K562 (cell line): ENCODE data around the gene STARD6. TPM values are rescaled to one million over a fixed set of nuclear protein-coding genes. Genes with fewer than 3 reads are reported as not detected.

Experiments used
- ATAC-seq: fragments of 200-7000 bp; cut with Tn5 transposase; 3 replicates; pipeline ENCODE4 v1.9.1; 2020; ENCODE audit warnings: moderate library complexity
- BruUV-seq: library from RNA; stranded (reverse); fragments of 400-500 nt; replicated peaks from 2 replicates; lab custom pipeline; 2021; lab: Mats Ljungman, UMichigan
- CTCF ChIA-PET: fragments of 300-600 bp; formaldehyde crosslinking; extraction: SDS; loops from one replicate; lab custom pipeline; 2021; ENCODE audit warnings: low intra/inter-chr PET ratio; lab: Yijun Ruan, JAX
- POLR2A ChIA-PET: fragments of 300-600, 350-650 bp; sonication (Branson Sonifier 250); formaldehyde crosslinking; extraction: SDS; loops from one replicate; lab custom pipeline; 2021; ENCODE audit warnings: antibody characterized with exemption, inconsistent platforms; lab: Yijun Ruan, JAX
- DNase-seq, 4 experiments: peaks; one replicate each; pipeline versions ENCODE4 v3.0.0 to v3.0.0-alpha.2; 2011 to 2018; ENCODE audit warnings: low spot score in 3 of 4, mixed read lengths in 3 of 4; ENCODE audit errors: extremely low read depth in 1 of 4
- FAIRE-seq: peaks from 2 replicates; lab custom pipeline; 2011; peaks lifted over from hg19 to GRCh38; lab: Jason Lieb, UNC
- H2AFZ ChIP-seq: 2 replicates; pipeline ENCODE4 v1.6.0; 2011; ENCODE audit warnings: low read depth, low read length, control low read depth, inconsistent platforms
- H3K27ac ChIP-seq: fragments of 200-600 bp; 3 replicates; pipeline ENCODE4 v1.8.0; 2011; ENCODE audit warnings: low read depth, mild to moderate bottlenecking, control low read depth, inconsistent platforms, low read length, moderate library complexity, mixed read lengths; ENCODE audit errors: extremely low read depth
- H3K27me3 ChIP-seq, 2 experiments: fragments of 300-600 bp in 1 of 2; 2 replicates in 1 of 2; 3 replicates in 1 of 2; pipeline versions ENCODE4 v1.6.0 to v1.8.0; 2011; ENCODE audit warnings: inconsistent platforms in 2 of 2, low read length in 2 of 2, mild to moderate bottlenecking in 1 of 2, mixed read lengths in 1 of 2, moderate library complexity in 1 of 2; ENCODE audit not compliant: control insufficient read depth in 2 of 2, insufficient read depth in 2 of 2
- H3K36me3 ChIP-seq: fragments of 300-600 bp; 3 replicates; pipeline ENCODE4 v1.8.0; 2011; ENCODE audit warnings: mild to moderate bottlenecking, low read length, inconsistent platforms; ENCODE audit not compliant: control insufficient read depth, insufficient read depth
- H3K4me1 ChIP-seq, 2 experiments: fragments of 200-600 bp in 1 of 2; replicated peaks in 1 of 2; 2 replicates in 1 of 2; 3 replicates in 1 of 2; pipeline versions ENCODE4 v1.5.1 to v1.8.0; 2011; ENCODE audit warnings: inconsistent platforms in 2 of 2, low read length in 2 of 2, mild to moderate bottlenecking in 1 of 2, mixed read lengths in 1 of 2, moderate library complexity in 1 of 2; ENCODE audit not compliant: control insufficient read depth in 2 of 2, insufficient read depth in 2 of 2
- H3K4me2 ChIP-seq: 2 replicates; pipeline ENCODE4 v1.6.1; 2011; ENCODE audit warnings: low read length, control low read depth, inconsistent platforms, mixed read lengths; ENCODE audit not compliant: insufficient read depth
- H3K4me3 ChIP-seq: fragments of 200-600 bp; sonication (generic), shearing (Covaris generic); 2 replicates; pipeline ENCODE4 v1.5.1; 2016; ENCODE audit warnings: control low read depth, inconsistent platforms
- H3K79me2 ChIP-seq: fragments of 200-600 bp; 3 replicates; pipeline ENCODE4 v1.8.0; 2011; ENCODE audit warnings: low read length, inconsistent platforms; ENCODE audit not compliant: control insufficient read depth, insufficient read depth
- H3K9ac ChIP-seq, 2 experiments: 2 replicates each; pipeline versions ENCODE4 v1.6.0 to v1.6.1; 2011; ENCODE audit warnings: low read depth in 2 of 2, low read length in 2 of 2, control low read depth in 1 of 2, inconsistent platforms in 1 of 2, mild to moderate bottlenecking in 1 of 2, mixed read lengths in 1 of 2; ENCODE audit not compliant: insufficient read depth in 1 of 2
- H3K9me1 ChIP-seq: one replicate; pipeline ENCODE4 v1.6.0; 2011; ENCODE audit warnings: inconsistent platforms, mild to moderate bottlenecking, low read length, moderate library complexity; ENCODE audit not compliant: control insufficient read depth, insufficient read depth
- H3K9me3 ChIP-seq: replicated peaks from 2 replicates; pipeline ENCODE4 v1.5.1; 2011; ENCODE audit warnings: low read depth, low read length, inconsistent platforms; ENCODE audit not compliant: control insufficient read depth, insufficient read depth
- H4K20me1 ChIP-seq: replicated peaks from 2 replicates; pipeline ENCODE4 v1.6.1; 2011; ENCODE audit warnings: low read length, inconsistent platforms, mixed read lengths; ENCODE audit not compliant: control insufficient read depth, insufficient read depth
- CCNT2 ChIP-seq: IDR thresholded peaks from 2 replicates; pipeline ENCODE4 v1.6.1; 2011; ENCODE audit warnings: borderline replicate concordance, low read depth, mild to moderate bottlenecking, moderate library complexity, mixed read lengths, low read length; ENCODE audit not compliant: insufficient read length; ENCODE audit errors: extremely low read depth
- HNRNPUL1 ChIP-seq: fragments of 200-400 bp; formaldehyde crosslinking; IDR thresholded peaks from 2 replicates; pipeline ENCODE4 v1.6.1; 2017; ENCODE audit warnings: low read length
- KAT7 ChIP-seq: sonication (generic); formaldehyde crosslinking; IDR thresholded peaks from 2 replicates; pipeline ENCODE4 v1.8.0; 2022; ENCODE audit warnings: missing genetic modification reagents, mild to moderate bottlenecking, borderline replicate concordance
- KLF13 ChIP-seq: fragments of 450-650 bp; IDR thresholded peaks from 2 replicates; pipeline ENCODE4 v1.6.1; 2016; ENCODE audit warnings: missing genetic modification characterization, low read depth, mild to moderate bottlenecking, missing compliant biosample characterization, moderate library complexity, borderline replicate concordance
- PHF21A ChIP-seq: fragments of 450-650 bp; IDR thresholded peaks from 2 replicates; pipeline ENCODE4 v1.6.1; 2017; ENCODE audit warnings: low read depth, borderline replicate concordance
- PHTF2 ChIP-seq: fragments of 250-450 bp; sonication (Bioruptor Pico); IDR thresholded peaks from 2 replicates; pipeline ENCODE4 v1.5.0; 2021; ENCODE audit warnings: mild to moderate bottlenecking
- PRPF4 ChIP-seq: fragments of 200-400 bp; formaldehyde crosslinking; IDR thresholded peaks from one replicate; pipeline ENCODE4 v1.6.1; 2017; ENCODE audit warnings: low read length, low read depth, mild to moderate bottlenecking; ENCODE audit not compliant: insufficient read depth, poor library complexity, severe bottlenecking
- ZEB2 ChIP-seq: fragments of 450-650 bp; IDR thresholded peaks from 2 replicates; pipeline ENCODE4 v1.6.1; 2016
- ZFP1 ChIP-seq: fragments of 450-650 bp; formaldehyde crosslinking; IDR thresholded peaks from 2 replicates; pipeline ENCODE4 v1.4.0; 2020; ENCODE audit warnings: mild to moderate bottlenecking, mixed read lengths
- ZNF197 ChIP-seq: fragments of 200-800 bp; sonication (Bioruptor generic); IDR thresholded peaks from 2 replicates; pipeline ENCODE4 v1.6.1; 2016; ENCODE audit warnings: low read depth, missing genetic modification characterization, missing compliant biosample characterization
- WGBS: fragments of 100-300 bp; shearing (Covaris generic); methylation state at CpG from one replicate; pipeline ENCODE4 v1.1.6; 2016; ENCODE audit warnings: low coverage, mixed read lengths; ENCODE audit not compliant: insufficient coverage; ENCODE audit errors: missing lambda C conversion rate; 5-methylcytosine and 5-hydroxymethylcytosine counted together
- in situ Hi-C: fragments of 300-500 bp; cut with MboI; formaldehyde crosslinking; loops from 4 replicates; pipeline ENCODE4 v1.15.0; 2018; ENCODE audit warnings: inconsistent platforms, mixed read lengths
- intact Hi-C: fragments of 100-400 bp; cut with micrococcal nuclease; formaldehyde crosslinking; loops from 2 replicates; pipeline ENCODE4 v1.14.2; 2022
- polyA plus RNA-seq, 8 experiments: library from polyadenylated mRNA; depleted of rRNA in 4 of 8; stranded (reverse) in 5 of 8; unstranded in 3 of 8; fragments of >200 nt; fragmentation: Nextera tagmentation in 2 of 8; fragmentation: Illumina TruSeq in 1 of 8; extraction: Ambion mirVana in 2 of 8; extraction: Trizol in 1 of 8; gene quantifications; 2 replicates each; pipeline versions ENCODE4 v1.2.1 to v1.2.3, GENCODE V29; 2011 to 2014; ENCODE audit warnings: inconsistent platforms in 1 of 8, missing spikeins in 1 of 8
- total RNA-seq, 7 experiments: library from RNA; depleted of rRNA in 6 of 7; stranded (reverse); fragments of >200 nt in 6 of 7; fragmentation: Illumina TruSeq in 2 of 7; extraction: Trizol in 2 of 7; gene quantifications; 2 replicates each; pipeline versions ENCODE4 v1.2.1 to v1.2.3, GENCODE V29; 2011 to 2021; ENCODE audit warnings: low replicate concordance in 1 of 7
- TF ChIP-seq, protein P1 (sequence below): fragments of 450-650 bp; IDR thresholded peaks from 2 replicates; pipeline ENCODE4 v1.6.1; 2016
- TF ChIP-seq, protein P2 (sequence below): fragments of 250-450 bp; sonication (Bioruptor Pico); IDR thresholded peaks from 2 replicates; pipeline ENCODE4 v1.5.0; 2021
- TF ChIP-seq, protein P3 (sequence below): IDR thresholded peaks from 2 replicates; pipeline ENCODE4 v1.6.1; 2011; ENCODE audit not compliant: insufficient read length; ENCODE audit errors: extremely low read depth
- TF ChIP-seq, protein P4 (sequence below): sonication (generic); formaldehyde crosslinking; IDR thresholded peaks from 2 replicates; pipeline ENCODE4 v1.8.1; 2022; ENCODE audit warnings: missing genetic modification reagents

STARD6 gene
- total and polyA plus RNA-seq, 9 of the 15 experiments (the other 6 are each of a cell fraction or from before 2014, with no cell fraction given): 0.11 to 0.15 TPM; not detected in 7

DNA sequence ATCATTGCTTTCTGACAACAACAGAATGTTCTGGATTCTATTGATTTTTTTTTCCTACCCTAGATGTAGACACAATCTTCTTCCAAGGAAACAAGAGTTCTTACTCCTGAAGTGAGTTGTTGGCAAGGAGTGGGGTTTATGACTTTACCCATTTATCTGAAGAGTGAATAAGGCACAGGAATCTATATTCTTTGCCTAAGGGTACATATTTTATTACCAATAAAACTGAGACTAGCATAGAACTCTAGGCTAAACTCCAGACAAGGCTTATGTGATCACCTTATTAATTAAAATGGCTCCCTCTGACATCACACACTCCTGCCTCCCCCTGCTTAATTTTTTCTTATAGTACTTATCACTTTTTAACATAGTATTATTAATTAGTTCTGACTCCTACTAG lies 47.6 kb upstream of the STARD6 start:
- Histone ChIP-seq H3K9ac (no peak overlapping the region), H3K9me1 (no peaks in the 10 kb centered on the region)
- intact Hi-C loops: no loop called here
- no peak for TF ChIP-seq KLF13 (tag)
- no peak for TF ChIP-seq PRPF4
- no peak for TF ChIP-seq ZEB2
- TF ChIP-seq, protein P1, sequence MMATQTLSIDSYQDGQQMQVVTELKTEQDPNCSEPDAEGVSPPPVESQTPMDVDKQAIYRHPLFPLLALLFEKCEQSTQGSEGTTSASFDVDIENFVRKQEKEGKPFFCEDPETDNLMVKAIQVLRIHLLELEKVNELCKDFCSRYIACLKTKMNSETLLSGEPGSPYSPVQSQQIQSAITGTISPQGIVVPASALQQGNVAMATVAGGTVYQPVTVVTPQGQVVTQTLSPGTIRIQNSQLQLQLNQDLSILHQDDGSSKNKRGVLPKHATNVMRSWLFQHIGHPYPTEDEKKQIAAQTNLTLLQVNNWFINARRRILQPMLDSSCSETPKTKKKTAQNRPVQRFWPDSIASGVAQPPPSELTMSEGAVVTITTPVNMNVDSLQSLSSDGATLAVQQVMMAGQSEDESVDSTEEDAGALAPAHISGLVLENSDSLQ: no peak
- TF ChIP-seq, all 486 proteins: peak for 0
- Histone ChIP-seq H3K79me2 (no peaks in the 10 kb centered on the region), H3K27me3 (no peaks in the 10 kb centered on the region), H3K36me3 (no peaks in the 10 kb centered on the region), H3K4me3 (no peak overlapping the region), H2AFZ (no peak overlapping the region), H3K9me3 (no peaks in the 10 kb centered on the region), H4K20me1 (no peaks in the 10 kb centered on the region), H3K4me2 (no peak overlapping the region), H3K27ac (no peak overlapping the region), H3K4me1 (no peaks in the 10 kb centered on the region)
- in situ Hi-C loops: no loop called here
- DNase-seq (no peak), FAIRE-seq (no peak), ATAC-seq (no peak)
- POLR2A ChIA-PET: no interaction called here
- CTCF ChIA-PET: no interaction called here
- BruUV-seq: no TSS peak

DNA sequence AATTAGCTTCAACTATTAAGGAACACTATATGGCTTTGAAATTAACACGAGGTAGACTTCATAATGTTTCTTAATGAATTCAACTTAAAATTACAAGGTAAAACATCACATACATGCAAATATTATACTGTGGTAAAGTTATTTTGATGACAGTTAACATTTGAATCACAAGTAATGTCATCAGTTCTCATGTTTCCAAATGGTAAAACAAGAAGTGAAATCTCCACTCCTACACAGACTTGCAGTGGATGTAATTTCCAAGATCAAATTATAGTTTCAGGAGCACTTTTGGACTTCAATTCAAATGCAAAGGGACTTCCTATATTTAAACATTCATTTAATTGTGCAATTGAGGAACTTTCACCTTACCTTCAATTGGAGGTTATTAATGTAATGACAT lies 39.1 kb upstream of the STARD6 start:
- 0% methylated on average over 1 of the region's 1 CpG for WGBS
- intact Hi-C loops: loop anchor here (10.0 kb wide), 2 partner anchors 158 to 248 kb away; no protein-coding TSS in a partner anchor
- no peak for TF ChIP-seq PHF21A
- TF ChIP-seq ZNF197 (CRISPR knock-in tag): no peak
- TF ChIP-seq, protein P2, sequence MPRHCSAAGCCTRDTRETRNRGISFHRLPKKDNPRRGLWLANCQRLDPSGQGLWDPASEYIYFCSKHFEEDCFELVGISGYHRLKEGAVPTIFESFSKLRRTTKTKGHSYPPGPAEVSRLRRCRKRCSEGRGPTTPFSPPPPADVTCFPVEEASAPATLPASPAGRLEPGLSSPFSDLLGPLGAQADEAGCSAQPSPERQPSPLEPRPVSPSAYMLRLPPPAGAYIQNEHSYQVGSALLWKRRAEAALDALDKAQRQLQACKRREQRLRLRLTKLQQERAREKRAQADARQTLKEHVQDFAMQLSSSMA: no peak
- TF ChIP-seq KAT7 (CRISPR knock-in tag): no peak
- TF ChIP-seq PHTF2 (CRISPR knock-in tag): no peak
- no peak for TF ChIP-seq HNRNPUL1
- TF ChIP-seq ZFP1 (CRISPR knock-in tag): no peak
- TF ChIP-seq, protein P3, sequence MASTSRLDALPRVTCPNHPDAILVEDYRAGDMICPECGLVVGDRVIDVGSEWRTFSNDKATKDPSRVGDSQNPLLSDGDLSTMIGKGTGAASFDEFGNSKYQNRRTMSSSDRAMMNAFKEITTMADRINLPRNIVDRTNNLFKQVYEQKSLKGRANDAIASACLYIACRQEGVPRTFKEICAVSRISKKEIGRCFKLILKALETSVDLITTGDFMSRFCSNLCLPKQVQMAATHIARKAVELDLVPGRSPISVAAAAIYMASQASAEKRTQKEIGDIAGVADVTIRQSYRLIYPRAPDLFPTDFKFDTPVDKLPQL: no peak
- TF ChIP-seq CCNT2: no peak
- TF ChIP-seq, protein P4, sequence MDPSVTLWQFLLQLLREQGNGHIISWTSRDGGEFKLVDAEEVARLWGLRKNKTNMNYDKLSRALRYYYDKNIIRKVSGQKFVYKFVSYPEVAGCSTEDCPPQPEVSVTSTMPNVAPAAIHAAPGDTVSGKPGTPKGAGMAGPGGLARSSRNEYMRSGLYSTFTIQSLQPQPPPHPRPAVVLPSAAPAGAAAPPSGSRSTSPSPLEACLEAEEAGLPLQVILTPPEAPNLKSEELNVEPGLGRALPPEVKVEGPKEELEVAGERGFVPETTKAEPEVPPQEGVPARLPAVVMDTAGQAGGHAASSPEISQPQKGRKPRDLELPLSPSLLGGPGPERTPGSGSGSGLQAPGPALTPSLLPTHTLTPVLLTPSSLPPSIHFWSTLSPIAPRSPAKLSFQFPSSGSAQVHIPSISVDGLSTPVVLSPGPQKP (CRISPR knock-in tag): no peak

More for the DNA sequence above, 39.1 kb upstream of the STARD6 start:
- Histone ChIP-seq H4K20me1 (no peaks in the 10 kb centered on the region; the same call in 1 of the 2 replicates), H3K4me3 (no peak overlapping the region), H3K9me1 (no peaks in the 10 kb centered on the region), H3K9ac (no peak overlapping the region), H3K27me3 (no peaks in the 10 kb centered on the region; a peak in 1 of 5 replicates), H3K79me2 (no peaks in the 10 kb centered on the region), H3K4me1 (no peaks in the 10 kb centered on the region), H3K36me3 (no peaks in the 10 kb centered on the region), H3K4me2 (no peak overlapping the region), H3K9me3 (no peaks in the 10 kb centered on the region), H3K27ac (no peak overlapping the region), H2AFZ (no peak overlapping the region)
- no TSS peak for BruUV-seq
- POLR2A ChIA-PET: no interaction called here
- in situ Hi-C loops: no loop called here
- CTCF ChIA-PET: no interaction called here
- DNase-seq: no peak
- no peak for ATAC-seq
- FAIRE-seq: no peak
